Rectal smooth muscle tissue (tissue), 1 donor: ENCODE results near the gene ZNF20.

Experiments
- H3K27ac ChIP-seq: one replicate; pipeline ENCODE4 v1.7.0; 2013; ENCODE audit warnings: low read depth, low read length, inconsistent platforms
- H3K27me3 ChIP-seq: one replicate; pipeline ENCODE4 v1.7.0; 2013; ENCODE audit warnings: low read length; ENCODE audit not compliant: control insufficient read depth, insufficient read depth
- H3K36me3 ChIP-seq: one replicate; pipeline ENCODE4 v1.7.0; 2013; ENCODE audit warnings: low read length; ENCODE audit not compliant: control insufficient read depth, insufficient read depth
- H3K4me1 ChIP-seq: one replicate; pipeline ENCODE4 v1.7.0; 2013; ENCODE audit warnings: low read length; ENCODE audit not compliant: control insufficient read depth, insufficient read depth
- H3K4me3 ChIP-seq: one replicate; pipeline ENCODE4 v1.7.0; 2013; ENCODE audit warnings: low read length
- H3K9ac ChIP-seq: one replicate; pipeline ENCODE4 v1.7.0; 2013; ENCODE audit warnings: low read length

The ZNF20 gene

GRCh38 chr19:12139885-12140544 is at the start of gene ZNF20:
Gene ZNF20, minus strand, starts transcription at chr19:12140350. Its CDS starts 168 bp downstream, at chr19:12140182.
- H3K4me1 ChIP-seq = peaks cover 7% of the 10 kb centered on the region
- H3K27ac ChIP-seq = peak within 1 kb of the TSS; percentile 72
- H3K9ac ChIP-seq = peak within 1 kb of the TSS; percentile 58
- no peaks in the 10 kb centered on the region for H3K27me3 ChIP-seq
- peak within 1 kb of the TSS; percentile 85 for H3K4me3 ChIP-seq
- H3K36me3 ChIP-seq = peaks cover 4% of the 10 kb centered on the region

GRCh38 chr19:12187625-12188024 is 47.5 kb upstream of the ZNF20 start:
- Histone ChIP-seq H3K9ac (no peak overlapping the region), H3K4me1 (no peaks in the 10 kb centered on the region), H3K4me3 (peak overlapping the region; percentile 11), H3K27me3 (no peaks in the 10 kb centered on the region), H3K36me3 (peaks cover 37% of the 10 kb centered on the region), H3K27ac (no peak overlapping the region)

GRCh38 chr19:12180377-12180776 is 40.2 kb upstream of the ZNF20 start:
- Histone ChIP-seq H3K4me3 (no peak overlapping the region), H3K27me3 (no peaks in the 10 kb centered on the region), H3K36me3 (peaks cover 8% of the 10 kb centered on the region), H3K9ac (no peak overlapping the region), H3K27ac (no peak overlapping the region), H3K4me1 (no peaks in the 10 kb centered on the region)

- Histone ChIP-seq H3K4me1 (peaks cover 10% of the 10 kb centered on the region), H3K36me3 (no peaks in the 10 kb centered on the region), H3K4me3 (no peak overlapping the region), H3K9ac (no peak overlapping the region), H3K27me3 (no peaks in the 10 kb centered on the region), H3K27ac (no peak overlapping the region)
Observed at GRCh38 chr19:12166626-12167025, 26.5 kb upstream of the ZNF20 start.

GRCh38 chr19:12163826-12164225 is 23.7 kb upstream of the ZNF20 start:
- Histone ChIP-seq H3K27me3 (no peaks in the 10 kb centered on the region), H3K36me3 (no peaks in the 10 kb centered on the region), H3K27ac (peak overlapping the region; percentile 86), H3K4me1 (peaks cover 8% of the 10 kb centered on the region), H3K4me3 (peak overlapping the region; percentile 94), H3K9ac (peak overlapping the region; percentile 89)

GRCh38 chr19:12162882-12163806 is 23.0 kb upstream of the ZNF20 start, which contains the start of gene ZNF136:
Gene ZNF136, plus strand, starts transcription at chr19:12163096. Its CDS starts 108 bp downstream, at chr19:12163204.
- peak within 1 kb of the TSS; percentile 86 for H3K27ac ChIP-seq
- no peaks in the 10 kb centered on the region for H3K36me3 ChIP-seq
- peak within 1 kb of the TSS; percentile 94 for H3K4me3 ChIP-seq
- no peaks in the 10 kb centered on the region for H3K27me3 ChIP-seq
- peak within 1 kb of the TSS; percentile 89 for H3K9ac ChIP-seq
- H3K4me1 ChIP-seq = peaks cover 8% of the 10 kb centered on the region

- Histone ChIP-seq H3K27me3 (no peaks in the 10 kb centered on the region), H3K9ac (no peak overlapping the region), H3K4me1 (peaks cover 8% of the 10 kb centered on the region), H3K36me3 (no peaks in the 10 kb centered on the region), H3K27ac (peak overlapping the region; percentile 86), H3K4me3 (peak overlapping the region; percentile 94)
Observed at GRCh38 chr19:12162513-12162881, 22.3 kb upstream of the ZNF20 start.

- H3K36me3 ChIP-seq = no peaks in the 10 kb centered on the region
- H3K9ac ChIP-seq = no peak overlapping the region
- H3K27ac ChIP-seq = no peak overlapping the region
- no peaks in the 10 kb centered on the region for H3K27me3 ChIP-seq
- peaks cover 13% of the 10 kb centered on the region for H3K4me1 ChIP-seq
- no peak overlapping the region for H3K4me3 ChIP-seq
Observed at GRCh38 chr19:12159773-12160414, 19.7 kb upstream of the ZNF20 start.

- H3K27me3 ChIP-seq = no peaks in the 10 kb centered on the region
- H3K36me3 ChIP-seq = no peaks in the 10 kb centered on the region
- H3K27ac ChIP-seq = peak within 1 kb of the TSS; percentile 82
- H3K4me3 ChIP-seq = peak within 1 kb of the TSS; percentile 87
- H3K4me1 ChIP-seq = peaks cover 4% of the 10 kb centered on the region
- H3K9ac ChIP-seq = peak within 1 kb of the TSS; percentile 73
Observed at GRCh38 chr19:12156223-12157058, 16.3 kb upstream of the ZNF20 start, which contains the start of gene ZNF625. Gene ZNF625, minus strand, starts transcription at chr19:12156734. Its CDS starts 176 bp downstream, at chr19:12156558.

- H3K27ac ChIP-seq = no peak overlapping the region
- H3K9ac ChIP-seq = no peak overlapping the region
Observed at GRCh38 chr19:12155324-12155860, 15.2 kb upstream of the ZNF20 start.

GRCh38 chr19:12145348-12145747 is 5.2 kb upstream of the ZNF20 start:
- no peak overlapping the region for H3K4me3 ChIP-seq
- no peak overlapping the region for H3K9ac ChIP-seq
- peaks cover 20% of the 10 kb centered on the region for H3K36me3 ChIP-seq
- H3K27me3 ChIP-seq = no peaks in the 10 kb centered on the region
- H3K4me1 ChIP-seq = peaks cover 4% of the 10 kb centered on the region
- no peak overlapping the region for H3K27ac ChIP-seq

More at GRCh38 chr19:12155324-12155860, 15.2 kb upstream of the ZNF20 start:
- Histone ChIP-seq H3K36me3 (no peaks in the 10 kb centered on the region), H3K4me3 (peak overlapping the region; percentile 87), H3K27me3 (no peaks in the 10 kb centered on the region), H3K4me1 (peaks cover 4% of the 10 kb centered on the region)
